Right hindlimb (tissue), 1 donor: ENCODE measurements around the gene ADGRG1.
"Not testable (repeated sequence)": the region's sequence is repeated elsewhere in the genome, so short reads cannot be mapped to it uniquely, and the experiment has no call there.

Source experiments
- DNase-seq: peaks from one replicate; pipeline ENCODE4 v3.0.0-alpha.2; 2018

The ADGRG1 gene

GRCh38 chr16:57628008-57628781 is at the start of gene ADGRG1:
TSS of gene ADGRG1 (plus strand) at chr16:57628630. CDS start at chr16:57650288, 21,658 bp downstream.
- peak; percentile 76 for DNase-seq

GRCh38 chr16:57579361-57579665 is 49.1 kb upstream of the ADGRG1 start:
- DNase-seq, result no peak

GRCh38 chr16:57585051-57585687 is 43.3 kb upstream of the ADGRG1 start:
- DNase-seq, result no peak

- no peak for DNase-seq
These were observed 39.6 kb upstream of the ADGRG1 start for GRCh38 chr16:57588831-57589230.

GRCh38 chr16:57589374-57589773 is 39.1 kb upstream of the ADGRG1 start:
- DNase-seq, result no peak

- no peak for DNase-seq
These were observed 37.8 kb upstream of the ADGRG1 start for GRCh38 chr16:57590654-57591085.

- DNase-seq, result peak; percentile 76
These were observed 37.2 kb upstream of the ADGRG1 start for GRCh38 chr16:57591086-57591869.

GRCh38 chr16:57591870-57592485 is 36.5 kb upstream of the ADGRG1 start:
- no peak for DNase-seq

GRCh38 chr16:57592591-57593003 is 35.8 kb upstream of the ADGRG1 start:
- no peak for DNase-seq

GRCh38 chr16:57593021-57593420 is 35.4 kb upstream of the ADGRG1 start:
- DNase-seq, result no peak

- no peak for DNase-seq
These were observed 34.4 kb upstream of the ADGRG1 start for GRCh38 chr16:57593990-57594389.

- no peak for DNase-seq
These were observed 33.8 kb upstream of the ADGRG1 start for GRCh38 chr16:57594531-57595031.

- not testable (repeated sequence) for DNase-seq
These were observed 32.2 kb upstream of the ADGRG1 start for GRCh38 chr16:57596234-57596633.

- DNase-seq, result no peak
These were observed 30.0 kb upstream of the ADGRG1 start for GRCh38 chr16:57598437-57598836.

- peak; percentile 50 for DNase-seq
These were observed 28.2 kb upstream of the ADGRG1 start for GRCh38 chr16:57600048-57600835.

- no peak for DNase-seq
These were observed 27.4 kb upstream of the ADGRG1 start for GRCh38 chr16:57600952-57601580.

GRCh38 chr16:57601801-57602478 is 26.5 kb upstream of the ADGRG1 start:
- DNase-seq, result no peak

GRCh38 chr16:57603115-57604024 is 25.1 kb upstream of the ADGRG1 start:
- no peak for DNase-seq

GRCh38 chr16:57604177-57604576 is 24.3 kb upstream of the ADGRG1 start:
- no peak for DNase-seq
